GM12878 (cell line): ENCODE data around the gene METTL15. TPM values are rescaled to one million over a fixed set of nuclear protein-coding genes. Genes with fewer than 3 reads are reported as not detected.

Experiments
- ATAC-seq: fragments of 200-7000 bp; cut with Tn5 transposase; 3 replicates; pipeline ENCODE4 v1.9.1; 2020; ENCODE audit warnings: mild to moderate bottlenecking, moderate library complexity
- BruUV-seq: library from RNA; stranded (reverse); fragments of 400-500 nt; replicated peaks from 2 replicates; lab custom pipeline; 2021; lab: Mats Ljungman, UMichigan
- CTCF ChIA-PET: fragments of 300-600 bp; sonication (Branson Sonifier 250); formaldehyde crosslinking; extraction: SDS; loops from one replicate; lab custom pipeline; 2021; ENCODE audit warnings: inconsistent platforms; lab: Yijun Ruan, JAX
- POLR2A ChIA-PET: fragments of 350-600 bp; formaldehyde crosslinking; extraction: SDS; loops from one replicate; lab custom pipeline; 2021; ENCODE audit warnings: inconsistent platforms; lab: Charles Lee
- RAD21 ChIA-PET: fragments of 300-600 bp; sonication (Branson Sonifier 250); formaldehyde crosslinking; loops from one replicate; lab custom pipeline; 2023; ENCODE audit warnings: antibody characterized with exemption; ENCODE audit not compliant: unreplicated experiment; lab: Charles Lee
- SMC1A ChIA-PET: fragments of 300-600 bp; sonication (Branson Sonifier 250); formaldehyde crosslinking; loops from one replicate; lab custom pipeline; 2023; ENCODE audit not compliant: unreplicated experiment, uncharacterized antibody; lab: Charles Lee
- DNase-seq: peaks from one replicate; pipeline ENCODE4 v3.0.0-alpha.2; 2011; ENCODE audit warnings: low read depth, low spot score
- FAIRE-seq: peaks from 3 replicates; lab custom pipeline; 2011; peaks lifted over from hg19 to GRCh38; lab: Jason Lieb, UNC
- H2AFZ ChIP-seq: 2 replicates; pipeline ENCODE4 v1.6.0; 2011; ENCODE audit warnings: low read depth, low read length, control low read depth; ENCODE audit not compliant: control insufficient read depth
- H3K27ac ChIP-seq: 2 replicates; pipeline ENCODE4 v1.5.1; 2011; ENCODE audit warnings: control low read depth; ENCODE audit not compliant: control insufficient read depth, insufficient read depth
- H3K27me3 ChIP-seq, 2 experiments: replicated peaks in 1 of 2; 2 replicates each; pipeline versions ENCODE4 v1.6.0 to v1.6.1; 2011; ENCODE audit warnings: low read length in 1 of 2; ENCODE audit not compliant: control insufficient read depth in 2 of 2, insufficient read depth in 2 of 2
- H3K36me3 ChIP-seq, 2 experiments: 2 replicates each; pipeline ENCODE4 v1.5.1; 2011; ENCODE audit warnings: low read length in 1 of 2; ENCODE audit not compliant: control insufficient read depth in 2 of 2, insufficient read depth in 2 of 2
- H3K4me1 ChIP-seq: 2 replicates; pipeline ENCODE4 v1.6.1; 2011; ENCODE audit warnings: mild to moderate bottlenecking, low read length, moderate library complexity, mixed read lengths; ENCODE audit not compliant: control insufficient read depth, insufficient read depth
- H3K4me2 ChIP-seq: 2 replicates; pipeline ENCODE4 v1.6.0; 2011; ENCODE audit warnings: control low read depth; ENCODE audit not compliant: control insufficient read depth, insufficient read depth
- H3K4me3 ChIP-seq: fragments of 200-600 bp; sonication (generic); 2 replicates; pipeline ENCODE4 v1.5.1; 2016
- H3K79me2 ChIP-seq: 2 replicates; pipeline ENCODE4 v1.6.0; 2011; ENCODE audit warnings: low read length; ENCODE audit not compliant: control insufficient read depth, insufficient read depth
- H3K9ac ChIP-seq: 2 replicates; pipeline ENCODE4 v1.8.0; 2011; ENCODE audit warnings: low read length, control low read depth, mixed read lengths; ENCODE audit not compliant: control insufficient read depth, insufficient read depth
- H3K9me3 ChIP-seq: replicated peaks from 3 replicates; pipeline ENCODE4 v1.5.1; 2011; ENCODE audit warnings: mild to moderate bottlenecking, low read length; ENCODE audit not compliant: control insufficient read depth, insufficient read depth
- H4K20me1 ChIP-seq: 2 replicates; pipeline ENCODE4 v1.6.0; 2011; ENCODE audit not compliant: control insufficient read depth, insufficient read depth
- BACH1 ChIP-seq: fragments of 450-650 bp; IDR thresholded peaks from 2 replicates; pipeline ENCODE4 v1.6.1; 2017; ENCODE audit warnings: mild to moderate bottlenecking, borderline replicate concordance
- CHD2 ChIP-seq: IDR thresholded peaks from 2 replicates; pipeline ENCODE4 v1.6.1; 2011; ENCODE audit warnings: low read depth, low read length, improper control_type of control experiment, borderline replicate concordance
- CREM ChIP-seq: IDR thresholded peaks from 2 replicates; pipeline ENCODE4 v1.6.1; 2014; ENCODE audit warnings: antibody characterized with exemption, low read depth
- ESRRA ChIP-seq: IDR thresholded peaks from 2 replicates; pipeline ENCODE4 v1.6.1; 2012; ENCODE audit warnings: mild to moderate bottlenecking, low read length, improper control_type of control experiment
- MEF2A ChIP-seq: IDR thresholded peaks from 2 replicates; pipeline ENCODE4 v1.6.1; 2011; ENCODE audit warnings: low read depth, mild to moderate bottlenecking, low read length, moderate library complexity; ENCODE audit not compliant: insufficient read depth
- MYB ChIP-seq: fragments of 150-350 bp; IDR thresholded peaks from 2 replicates; pipeline ENCODE4 v1.6.1; 2014; ENCODE audit warnings: mild to moderate bottlenecking, low read depth, low read length, borderline replicate concordance
- PAX5 ChIP-seq: IDR thresholded peaks from 2 replicates; pipeline ENCODE4 v1.6.1; 2011; ENCODE audit warnings: low read depth, low read length, borderline replicate concordance
- SIX5 ChIP-seq: IDR thresholded peaks from 2 replicates; pipeline ENCODE4 v1.6.1; 2011; ENCODE audit warnings: mild to moderate bottlenecking, low read depth, low read length, moderate library complexity; ENCODE audit not compliant: severe bottlenecking
- ZBED1 ChIP-seq: IDR thresholded peaks from 2 replicates; pipeline ENCODE4 v1.6.1; 2016; ENCODE audit warnings: borderline replicate concordance
- WGBS: methylation state at CpG from one replicate; pipeline ENCODE4 v1.1.6; 2016; ENCODE audit warnings: low lambda C conversion rate; ENCODE audit not compliant: insufficient replicate concordance, insufficient coverage; ENCODE audit errors: missing lambda C conversion rate; 5-methylcytosine and 5-hydroxymethylcytosine counted together
- in situ Hi-C: fragments of 300-500 bp; cut with MboI; formaldehyde crosslinking; loops from 9 replicates; pipeline ENCODE4 v1.14.3; 2018; ENCODE audit warnings: mixed read lengths
- intact Hi-C: fragments of 100-400 bp; cut with micrococcal nuclease; formaldehyde crosslinking; loops from one replicate; pipeline ENCODE4 v1.14.2; 2022; ENCODE audit not compliant: unreplicated experiment
- polyA plus RNA-seq, 11 experiments: library from polyadenylated mRNA; depleted of rRNA in 4 of 11; unstranded in 6 of 11; stranded (reverse) in 5 of 11; fragments of >200 nt; fragmentation: Nextera tagmentation in 4 of 11; fragmentation: Illumina TruSeq in 1 of 11; extraction: Ambion mirVana in 4 of 11; extraction: Trizol in 1 of 11; gene quantifications; 1 replicate in 1 of 11; 2 replicates in 10 of 11; pipeline versions ENCODE4 v1.2.1 to v1.2.3, GENCODE V29; 2011 to 2016; ENCODE audit warnings: inconsistent platforms in 2 of 11, missing spikeins in 2 of 11, low read depth in 1 of 11
- total RNA-seq, 4 experiments: library from RNA; depleted of rRNA in 3 of 4; stranded (reverse); fragments of >200 nt in 3 of 4; fragmentation: Illumina TruSeq in 1 of 4; extraction: Trizol in 1 of 4; gene quantifications; 2 replicates each; pipeline versions ENCODE4 v1.2.1 to v1.2.3, GENCODE V29; 2013 to 2021
- TF ChIP-seq, protein P1 (sequence below): fragments of 450-650 bp; IDR thresholded peaks from 2 replicates; pipeline ENCODE4 v1.6.1; 2016; ENCODE audit warnings: mild to moderate bottlenecking

Gene METTL15
- total and polyA plus RNA-seq, 10 of the 15 experiments (the other 5 are each of a cell fraction or from before 2014, with no cell fraction given) = 7.9 to 16.9 (median 14.4) TPM

DNA sequence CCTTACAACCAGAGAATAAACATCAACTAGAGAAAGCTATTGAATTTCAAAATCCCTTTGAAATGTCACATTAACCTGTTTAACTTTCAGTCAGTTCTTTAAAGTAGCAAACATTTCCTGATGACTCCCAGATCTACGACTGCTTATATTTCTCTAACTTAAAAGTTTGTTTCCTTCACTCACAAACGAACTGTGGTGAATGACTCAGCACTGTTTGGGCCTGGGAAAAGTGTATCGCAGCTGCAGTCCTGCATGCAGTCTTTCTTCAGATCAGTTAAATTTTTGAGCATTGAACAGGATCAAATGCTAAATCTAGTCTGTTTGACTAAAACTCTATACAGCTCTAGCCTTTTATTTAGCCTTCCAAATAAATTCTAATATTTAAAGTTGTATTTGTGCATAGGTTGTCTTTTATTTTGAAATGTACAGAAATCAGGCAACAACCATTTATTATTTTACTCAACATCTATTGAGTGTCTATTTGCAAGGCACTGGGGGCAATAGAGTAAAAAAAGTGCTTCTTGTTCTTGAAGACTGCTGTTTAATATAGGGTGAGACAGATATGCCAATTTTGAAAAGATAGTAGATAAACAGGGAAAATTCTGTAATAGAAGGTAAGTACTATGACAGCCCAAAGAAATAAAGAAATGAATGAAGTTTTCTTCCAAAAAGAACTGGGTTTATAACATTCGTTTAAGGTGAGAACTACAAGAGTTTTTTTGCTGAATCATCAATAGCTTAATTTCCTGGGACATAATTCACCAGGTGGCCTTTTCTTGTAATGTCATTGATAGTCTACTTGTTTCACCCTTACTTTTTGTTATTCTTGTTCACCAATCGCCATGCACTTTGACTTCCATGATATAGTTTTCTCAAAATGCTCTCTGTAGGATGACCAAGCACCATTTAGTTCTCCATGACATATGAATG, 235.4 kb downstream of the METTL15 start:
- Histone ChIP-seq H3K79me2 (no peaks in the 10 kb centered on the region), H3K4me3 (no peak overlapping the region), H4K20me1 (no peaks in the 10 kb centered on the region), H3K27ac (no peak overlapping the region), H2AFZ (no peak overlapping the region), H3K9ac (no peak overlapping the region), H3K9me3 (no peaks in the 10 kb centered on the region), H3K4me1 (no peaks in the 10 kb centered on the region), H3K4me2 (no peak overlapping the region), H3K36me3 (no peaks in the 10 kb centered on the region), H3K27me3 (no peaks in the 10 kb centered on the region)
- ChIA-PET RAD21 (interaction anchor here (0.6 kb wide), 1 partner anchor 98 kb away, joined by 4 read pairs; no protein-coding TSS in a partner anchor), CTCF (no interaction called here), POLR2A (no interaction called here), SMC1A (interaction anchor here (0.7 to 0.9 kb wide), 2 partner anchors 434 to 493 kb away, joined by 3 read pairs; no protein-coding TSS in a partner anchor)
- TF ChIP-seq, protein P1, sequence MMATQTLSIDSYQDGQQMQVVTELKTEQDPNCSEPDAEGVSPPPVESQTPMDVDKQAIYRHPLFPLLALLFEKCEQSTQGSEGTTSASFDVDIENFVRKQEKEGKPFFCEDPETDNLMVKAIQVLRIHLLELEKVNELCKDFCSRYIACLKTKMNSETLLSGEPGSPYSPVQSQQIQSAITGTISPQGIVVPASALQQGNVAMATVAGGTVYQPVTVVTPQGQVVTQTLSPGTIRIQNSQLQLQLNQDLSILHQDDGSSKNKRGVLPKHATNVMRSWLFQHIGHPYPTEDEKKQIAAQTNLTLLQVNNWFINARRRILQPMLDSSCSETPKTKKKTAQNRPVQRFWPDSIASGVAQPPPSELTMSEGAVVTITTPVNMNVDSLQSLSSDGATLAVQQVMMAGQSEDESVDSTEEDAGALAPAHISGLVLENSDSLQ = no peak
- TF ChIP-seq CREM (no peak), MYB (no peak), MEF2A (no peak), ESRRA (no peak), SIX5 (no peak), PAX5 (no peak), BACH1 (no peak), ZBED1 (no peak), CHD2 (no peak)
- 32% methylated on average over 5 of the region's 5 CpGs for WGBS
- in situ Hi-C loops (no loop called here), intact Hi-C loops (no loop called here)
- ATAC-seq (0 out of 3 replicates have a peak, but pooled peaks have one; percentile 25), DNase-seq (no peak), FAIRE-seq (no peak)
- BruUV-seq = no TSS peak
